ENCODE results near the gene HSDL2.
"Not testable (repeated sequence)": the region's sequence is repeated elsewhere in the genome, so short reads cannot be mapped to it uniquely, and the experiment has no call there.

Gene HSDL2

DNA sequence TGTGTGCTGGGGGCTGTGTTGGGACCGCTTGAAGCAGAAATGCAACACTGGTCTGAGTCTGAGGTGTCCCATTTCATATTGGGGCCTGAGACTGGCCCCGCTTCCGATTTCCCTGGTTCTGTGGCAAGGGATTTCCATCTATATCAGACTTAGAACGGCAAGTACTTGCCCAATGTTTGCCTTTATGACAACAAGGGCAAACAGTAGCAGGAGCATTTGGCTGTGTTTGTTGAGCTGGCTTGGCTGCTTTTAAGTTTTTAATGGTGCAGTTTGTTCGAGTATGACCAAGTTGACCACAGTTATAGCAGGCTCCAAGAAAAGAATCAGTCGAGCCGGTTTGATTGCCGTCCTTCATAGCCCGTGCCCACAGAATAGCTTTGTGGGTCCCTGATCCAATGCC lies 17.0 kb downstream of the HSDL2 start:
- no peak for DNase-seq (ENCODE audit: low spot score)

DNA sequence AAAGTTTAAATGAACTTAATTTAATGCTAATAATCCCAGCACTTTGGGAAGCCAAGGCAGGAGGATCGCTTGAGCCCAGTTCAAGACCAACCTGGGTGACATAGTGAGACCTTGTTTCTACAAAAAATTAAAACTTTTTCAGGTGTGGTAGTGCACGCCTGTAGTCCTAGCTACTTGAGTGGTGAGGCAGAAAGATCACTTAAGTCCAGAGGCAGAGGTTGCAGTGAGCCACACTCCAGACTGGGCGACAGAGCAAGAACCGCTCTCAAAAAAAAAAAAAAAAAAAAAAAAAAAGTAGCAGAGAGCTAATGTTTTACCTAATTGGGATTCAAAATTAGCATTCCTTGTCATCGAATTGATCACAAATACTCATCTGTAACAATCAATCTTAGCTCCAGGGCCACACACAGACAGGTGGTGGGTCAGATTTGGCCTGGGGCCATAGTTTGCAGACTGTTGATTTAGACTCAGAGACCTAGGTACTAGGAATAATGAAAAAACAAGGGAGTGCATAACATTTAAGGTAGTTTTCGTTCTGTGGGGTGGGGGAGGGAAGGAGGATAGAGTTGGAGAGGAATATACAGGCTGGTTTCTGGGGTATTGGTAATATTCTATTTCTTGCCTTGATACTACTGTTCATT lies 21.4 kb downstream of the HSDL2 start:
- DNase-seq (ENCODE audit: low spot score), result no peak

- DNase-seq (ENCODE audit: low spot score), result no peak
Observed at GRCh38 chr9:112403614-112404201, 23.8 kb downstream of the HSDL2 start.

- no peak for DNase-seq (ENCODE audit: low spot score)
Observed at GRCh38 chr9:112404508-112404932, 24.6 kb downstream of the HSDL2 start.

DNA sequence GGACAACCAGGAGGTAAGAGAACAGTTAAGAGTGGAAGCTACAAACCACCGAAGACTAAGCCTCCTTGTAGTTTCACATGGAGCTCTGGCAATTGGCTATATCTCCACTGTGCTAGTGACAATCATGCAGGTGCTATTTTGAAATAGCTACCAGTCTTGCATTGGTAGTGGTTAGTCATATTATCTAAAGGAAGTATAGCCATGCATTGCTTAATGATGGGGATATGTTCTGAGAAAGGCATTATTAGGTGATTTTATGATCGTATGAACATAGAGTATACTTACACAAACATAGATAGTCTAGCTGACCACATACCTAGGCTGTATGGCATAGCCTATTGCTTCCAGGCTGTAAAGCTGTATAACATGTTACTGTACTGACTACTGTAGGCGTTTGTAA lies 28.4 kb downstream of the HSDL2 start:
- no peak for DNase-seq (ENCODE audit: low spot score)

DNA sequence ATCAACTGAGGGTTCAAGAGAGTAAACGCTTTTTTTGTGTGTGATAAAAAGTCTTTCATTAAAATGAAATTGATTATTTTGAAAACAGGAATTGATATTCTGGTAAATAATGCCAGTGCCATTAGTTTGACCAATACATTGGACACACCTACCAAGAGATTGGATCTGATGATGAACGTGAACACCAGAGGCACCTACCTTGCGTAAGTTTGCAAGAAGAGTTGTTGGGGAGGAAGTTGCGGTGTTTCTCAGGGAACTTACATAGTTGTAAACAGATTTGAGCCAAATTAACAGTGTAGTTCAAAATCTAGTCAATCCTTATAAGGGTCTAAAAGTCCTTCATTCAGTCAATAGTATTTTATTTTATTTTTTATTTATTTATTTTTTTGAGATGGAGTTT lies 28.9 kb downstream of the HSDL2 start:
- DNase-seq (ENCODE audit: low spot score), result no peak

- no peak for DNase-seq (ENCODE audit: low spot score)
Observed at GRCh38 chr9:112409758-112410157, 29.9 kb downstream of the HSDL2 start.

DNA sequence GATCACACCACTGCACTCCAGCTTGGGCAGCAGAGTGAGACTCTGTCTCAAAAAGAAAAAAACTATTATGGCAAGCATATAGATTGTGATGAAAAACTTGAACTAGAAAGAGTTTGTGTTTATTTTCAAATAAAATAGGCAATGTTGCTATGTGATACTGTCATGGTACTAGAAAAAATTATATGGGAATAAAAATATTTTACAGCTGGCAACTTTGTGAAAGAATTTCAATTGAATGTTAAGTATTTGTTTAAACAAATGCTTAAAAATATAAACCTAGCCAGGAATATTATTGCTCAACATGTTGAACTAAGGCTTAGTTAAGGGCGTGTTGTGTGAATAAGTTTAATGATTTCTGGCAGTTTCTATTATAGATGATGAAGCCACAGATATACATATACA lies 31.7 kb downstream of the HSDL2 start:
- peak; percentile 6 for DNase-seq (ENCODE audit: low spot score)

DNA sequence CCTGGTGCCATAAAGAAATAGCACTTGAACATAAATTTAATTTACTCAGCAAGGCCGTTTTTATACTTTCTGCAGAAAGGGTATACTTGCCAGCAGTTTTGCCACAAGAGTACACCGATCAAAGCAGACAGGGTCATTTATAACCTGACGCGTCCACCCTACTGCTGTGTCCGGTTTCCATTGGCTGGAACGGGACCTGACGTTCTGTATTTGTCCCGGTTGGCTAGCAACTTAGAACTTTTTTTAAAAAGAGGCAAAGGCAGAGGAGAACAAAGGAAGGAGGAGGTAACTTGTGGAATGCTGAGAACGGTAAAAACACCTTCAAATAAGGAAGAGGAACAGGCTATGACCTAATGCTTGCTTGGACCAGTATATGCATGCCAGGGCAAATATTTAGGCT lies 33.8 kb downstream of the HSDL2 start:
- not testable (repeated sequence) for DNase-seq (ENCODE audit: low spot score)

DNA sequence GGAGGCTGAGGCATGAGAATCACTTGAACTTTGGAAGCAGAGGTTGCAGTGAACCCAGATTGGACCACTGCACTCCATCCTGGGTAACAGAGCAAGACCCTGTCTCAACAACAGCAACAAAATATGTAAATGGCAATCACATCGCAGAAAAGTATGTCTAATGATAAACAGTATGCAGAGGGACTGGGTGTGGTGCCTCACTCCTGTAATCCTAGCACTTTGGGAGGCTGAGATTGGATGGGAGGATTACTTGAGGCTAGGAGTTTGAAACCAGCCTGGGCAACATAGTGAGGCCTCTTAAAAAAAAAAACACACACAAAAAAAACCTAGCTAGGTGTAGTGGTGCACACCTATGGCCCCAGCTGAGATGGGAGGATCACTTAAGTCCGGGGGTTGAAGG lies 40.3 kb downstream of the HSDL2 start:
- DNase-seq (ENCODE audit: low spot score), result no peak

GRCh38 chr9:112421771-112422222 lies 41.9 kb downstream of the HSDL2 start:
- no peak for DNase-seq (ENCODE audit: low spot score)

DNA sequence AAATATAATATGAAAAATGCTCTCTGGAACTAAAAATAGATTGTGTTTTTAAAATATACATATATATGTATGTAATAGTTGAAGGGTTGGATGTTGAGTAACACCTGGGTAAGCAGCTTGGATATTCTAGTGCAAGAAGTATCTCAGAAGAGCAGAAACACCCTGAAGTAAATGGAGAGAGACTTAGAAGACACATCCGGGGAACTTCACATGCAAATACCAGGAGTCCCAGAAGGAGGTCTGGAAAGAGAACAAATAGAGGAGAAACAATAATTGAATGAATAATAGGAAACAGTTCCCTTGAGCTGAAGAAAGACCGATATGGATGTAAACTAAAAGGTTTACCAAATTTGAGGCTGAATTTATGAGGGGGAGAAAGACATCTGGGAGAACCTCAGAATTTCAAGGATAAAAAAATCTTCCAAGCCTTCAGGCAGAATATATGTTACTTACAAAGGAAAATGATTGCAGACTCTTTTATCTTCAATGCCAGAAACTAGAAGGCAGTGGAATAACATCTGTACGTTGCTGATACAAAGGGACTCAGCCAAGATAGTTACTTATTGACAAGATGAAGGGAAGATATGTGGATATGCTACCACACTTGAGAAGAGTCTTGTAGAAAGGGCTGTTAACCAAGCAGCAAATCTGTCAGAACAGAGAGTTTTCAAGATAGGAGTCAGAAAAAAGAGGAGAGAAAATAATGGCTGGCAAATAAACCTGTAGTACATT lies 42.7 kb downstream of the HSDL2 start:
- DNase-seq (ENCODE audit: low spot score), result no peak

DNA sequence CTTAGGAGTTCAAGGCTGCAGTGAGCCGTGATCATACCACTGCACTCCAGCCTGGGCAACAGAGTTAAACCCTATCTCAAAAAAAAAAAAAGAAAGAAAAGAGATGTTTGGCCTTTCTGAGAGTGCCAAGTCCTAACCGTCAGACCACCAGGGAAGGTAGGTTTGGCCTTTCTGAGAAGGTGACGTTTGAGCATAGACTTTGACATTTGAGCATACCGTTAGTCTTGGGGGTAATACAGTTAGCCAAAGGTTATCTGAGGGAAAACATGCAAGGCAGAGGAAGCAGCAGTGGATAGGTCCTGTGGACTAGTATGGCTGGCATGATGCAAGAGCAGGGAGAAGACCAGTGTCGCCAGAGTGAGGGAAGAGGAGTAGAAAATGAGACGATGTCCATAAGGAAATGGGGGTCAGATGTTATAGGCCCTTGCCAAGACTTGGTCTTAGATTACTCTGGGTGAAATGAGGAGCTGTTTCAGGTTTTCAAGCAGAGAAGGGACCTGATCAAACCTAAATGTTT lies 50.2 kb downstream of the HSDL2 start:
- DNase-seq (ENCODE audit: low spot score), result no peak

GRCh38 chr9:112433499-112434392 lies 53.8 kb downstream of the HSDL2 start:
- no peak for DNase-seq (ENCODE audit: low spot score)

DNA sequence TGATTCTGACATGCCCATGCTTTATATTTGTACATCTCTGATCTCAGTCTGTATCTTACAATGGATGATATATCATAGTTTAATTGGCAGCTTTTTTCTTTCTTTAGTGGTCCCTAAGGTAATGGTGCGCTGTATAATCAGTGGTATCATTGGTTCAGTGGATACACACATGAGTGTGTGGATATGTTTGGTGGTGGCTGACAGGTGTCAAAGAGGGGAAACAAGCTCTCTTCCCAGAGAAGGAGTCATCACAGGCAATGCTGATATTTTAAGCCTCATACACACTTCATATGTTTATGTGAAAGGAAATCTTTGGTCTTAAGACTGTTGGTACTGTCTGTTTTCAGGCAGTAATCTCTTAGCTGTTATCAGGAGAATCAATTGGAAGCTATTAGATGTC lies 54.6 kb downstream of the HSDL2 start:
- no peak for DNase-seq (ENCODE audit: low spot score)

DNA sequence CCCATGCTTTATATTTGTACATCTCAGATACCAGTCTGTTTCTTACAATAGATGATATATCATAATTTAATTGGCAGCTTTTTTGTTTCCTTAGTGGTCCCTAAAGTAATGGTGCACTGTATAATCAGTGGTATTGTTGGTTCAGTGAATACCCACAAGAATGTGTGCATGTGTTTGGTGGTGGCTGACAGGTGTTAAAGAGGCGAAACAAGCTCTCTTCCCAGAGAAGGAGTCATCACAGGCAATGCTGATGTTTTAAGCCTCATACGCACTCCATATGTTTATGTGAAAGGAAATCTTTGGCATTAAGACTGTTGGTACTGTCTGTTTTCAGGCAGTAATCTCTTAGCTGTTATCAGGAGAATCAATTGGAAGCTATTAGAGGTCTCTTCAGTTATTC lies 57.5 kb downstream of the HSDL2 start:
- DNase-seq (ENCODE audit: low spot score), result no peak

DNA sequence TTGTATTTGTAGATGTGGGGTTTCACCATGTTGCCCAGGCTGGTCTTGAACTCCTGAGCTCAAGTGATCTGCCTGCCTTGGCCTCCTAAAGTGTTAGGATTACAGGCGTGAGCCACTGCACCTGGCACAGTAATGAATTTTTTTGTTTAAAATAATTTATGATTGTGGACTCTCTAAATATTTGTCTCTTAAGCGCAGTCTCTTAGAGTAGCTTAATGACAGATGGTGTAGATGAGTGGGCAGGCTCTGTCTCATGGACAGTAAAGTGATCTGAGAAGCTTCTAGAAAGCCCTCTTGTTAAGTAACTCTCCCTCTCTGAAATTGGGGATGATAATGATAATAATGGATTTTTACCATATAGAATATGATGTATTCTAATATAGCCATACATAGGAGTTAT lies 59.3 kb downstream of the HSDL2 start:
- DNase-seq (ENCODE audit: low spot score), result no peak

DNA sequence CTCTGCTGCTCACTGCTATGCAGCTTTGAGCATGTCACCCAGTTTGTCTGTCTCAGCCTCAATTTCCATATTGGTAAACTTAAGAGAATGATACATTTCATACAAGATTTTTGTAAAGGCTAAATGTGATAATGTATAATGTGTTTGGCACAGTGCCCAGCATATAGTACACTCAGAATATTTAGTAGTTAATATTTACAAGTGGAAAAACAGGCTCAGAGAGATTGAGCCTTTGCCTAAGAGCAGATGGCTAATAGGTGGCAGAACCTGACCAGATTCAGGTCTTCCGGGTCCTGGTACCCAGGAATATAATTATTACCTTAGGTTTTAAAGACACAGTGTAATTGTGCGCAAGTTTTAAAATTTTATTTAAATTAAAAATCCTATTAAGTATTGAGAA lies 59.9 kb downstream of the HSDL2 start:
- DNase-seq (ENCODE audit: low spot score), result no peak

DNA sequence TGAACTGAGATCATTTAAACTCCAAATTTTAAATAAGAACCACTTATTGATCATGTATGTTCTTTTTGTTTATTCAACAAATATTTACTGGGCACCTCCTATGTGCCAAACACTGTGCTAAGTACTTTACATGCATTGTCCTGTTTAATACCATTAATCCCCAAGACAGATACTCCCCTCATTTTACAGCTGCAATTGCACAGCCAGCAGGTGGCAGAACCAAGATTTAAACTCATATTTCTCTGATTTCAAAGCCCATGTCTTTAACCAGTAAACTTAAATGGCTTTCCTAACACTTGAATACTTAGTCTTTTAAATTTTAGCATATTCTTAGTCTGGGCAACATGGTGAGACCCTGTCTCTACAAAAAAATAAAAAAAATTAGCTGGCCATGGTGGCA lies 63.3 kb downstream of the HSDL2 start:
- DNase-seq (ENCODE audit: low spot score), result peak; percentile 7

DNA sequence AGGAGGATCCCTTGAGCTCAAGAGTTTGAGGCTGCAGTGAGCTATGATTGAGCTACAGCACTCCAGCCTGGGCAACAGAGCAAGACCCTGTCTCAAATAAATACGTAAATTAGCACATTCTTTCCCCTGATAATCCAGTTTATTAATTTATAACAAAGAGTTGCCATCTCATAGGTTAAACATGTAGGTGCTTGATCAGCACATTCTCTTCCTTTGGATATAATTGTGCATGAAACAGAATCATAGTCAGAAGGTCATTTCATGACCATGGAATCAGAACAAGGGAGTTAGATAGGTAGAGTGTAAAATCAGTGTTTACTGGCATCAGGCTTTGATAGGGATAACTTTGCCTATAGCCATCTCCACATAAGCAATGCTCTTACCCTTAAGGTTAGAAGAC lies 63.7 kb downstream of the HSDL2 start:
- no peak for DNase-seq (ENCODE audit: low spot score)

DNA sequence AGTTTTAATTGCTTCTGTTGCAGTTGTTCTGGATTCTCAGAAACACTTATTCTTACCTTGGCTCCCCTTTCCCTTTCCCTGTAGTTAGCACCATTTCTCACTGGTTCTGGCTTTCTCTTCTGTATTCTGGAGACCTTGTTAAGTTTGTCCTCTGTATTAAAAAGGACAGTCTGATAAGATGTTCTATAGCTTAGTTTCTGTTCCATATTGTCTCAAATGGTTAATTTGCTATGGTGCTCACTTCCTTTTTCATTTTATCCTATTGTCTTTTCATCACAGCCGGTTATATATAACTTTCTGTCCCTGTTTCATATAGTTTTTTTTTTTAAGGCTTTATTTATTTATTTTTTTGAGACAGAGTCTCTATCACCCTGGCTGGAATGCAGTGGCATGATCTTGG lies 65.3 kb downstream of the HSDL2 start:
- DNase-seq (ENCODE audit: low spot score), result no peak

DNA sequence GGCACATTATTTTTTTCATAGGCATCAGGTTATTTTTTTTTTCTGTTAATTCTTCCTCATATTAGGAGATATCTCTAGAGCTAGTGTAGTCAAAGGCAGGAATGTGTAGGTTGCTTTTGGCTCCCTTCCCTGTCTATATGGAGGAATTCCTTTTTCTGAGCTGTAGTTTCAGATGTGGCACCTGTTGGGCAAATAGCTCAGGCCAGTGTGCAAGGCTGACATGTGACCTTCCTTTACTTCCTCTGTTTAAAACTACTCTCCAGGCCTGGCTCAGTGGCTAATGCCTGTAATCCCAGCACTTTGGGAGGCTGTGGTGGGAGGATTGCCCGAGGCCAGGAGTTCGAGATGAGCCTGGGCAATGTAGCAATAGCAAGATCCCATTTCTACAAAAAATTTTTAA lies 66.2 kb downstream of the HSDL2 start:
- DNase-seq (ENCODE audit: low spot score), result no peak
